ENCODE measurements around the gene RBM7.

RBM7 gene

DNA sequence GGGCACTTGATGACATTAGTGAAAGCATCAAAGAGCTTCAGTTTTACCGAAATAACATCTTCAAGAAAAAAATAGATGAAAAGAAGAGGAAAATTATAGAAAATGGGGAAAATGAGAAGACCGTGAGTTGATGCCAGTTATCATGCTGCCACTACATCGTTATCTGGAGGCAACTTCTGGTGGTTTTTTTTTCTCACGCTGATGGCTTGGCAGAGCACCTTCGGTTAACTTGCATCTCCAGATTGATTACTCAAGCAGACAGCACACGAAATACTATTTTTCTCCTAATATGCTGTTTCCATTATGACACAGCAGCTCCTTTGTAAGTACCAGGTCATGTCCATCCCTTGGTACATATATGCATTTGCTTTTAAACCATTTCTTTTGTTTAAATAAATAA lies 49.4 kb downstream of the RBM7 start:
- H3K36me3 ChIP-seq (ENCODE audit: control insufficient read depth, insufficient read depth, low read length): peaks cover 82% of the 10 kb centered on the region
- H3K27me3 ChIP-seq (ENCODE audit: control insufficient read depth, insufficient read depth, low read length): no peaks in the 10 kb centered on the region

DNA sequence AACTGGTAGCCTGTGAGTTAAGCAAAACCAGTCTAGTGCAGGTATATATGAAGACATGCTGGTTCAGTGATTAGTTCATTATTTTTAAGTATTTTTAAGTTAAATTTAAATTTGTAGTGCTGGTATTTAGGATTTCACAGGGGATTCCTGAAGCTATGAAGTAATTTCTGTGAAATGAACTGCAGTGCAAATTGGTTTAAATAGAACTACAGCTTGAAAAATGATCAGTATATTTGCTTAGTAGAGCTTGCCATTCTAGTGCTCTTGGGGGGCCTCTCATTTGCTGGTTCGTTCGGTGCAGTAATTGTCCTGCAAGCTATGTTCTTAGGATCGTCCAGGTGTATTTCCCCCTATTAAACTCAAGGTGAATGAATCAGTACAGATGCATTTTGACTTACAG lies 51.9 kb downstream of the RBM7 start:
- no peaks in the 10 kb centered on the region for H3K27me3 ChIP-seq (ENCODE audit: control insufficient read depth, insufficient read depth, low read length)
- H3K9ac ChIP-seq (ENCODE audit: low read depth, low read length): no peak overlapping the region
- no peaks in the 10 kb centered on the region for H3K9me3 ChIP-seq (ENCODE audit: control insufficient read depth, insufficient read depth, low read length)
- H3K36me3 ChIP-seq (ENCODE audit: control insufficient read depth, insufficient read depth, low read length): peaks cover 62% of the 10 kb centered on the region
- no peak overlapping the region for H3K27ac ChIP-seq (ENCODE audit: low read depth, low read length)
- H3K4me1 ChIP-seq (ENCODE audit: control insufficient read depth, insufficient read depth, low read length): peaks cover 6% of the 10 kb centered on the region
- no peak overlapping the region for H3K4me3 ChIP-seq (ENCODE audit: low read depth, low read length)

More for the DNA sequence above, 49.4 kb downstream of the RBM7 start:
- Histone ChIP-seq H3K4me3 (ENCODE audit: low read depth, low read length) (no peak overlapping the region), H3K27ac (ENCODE audit: low read depth, low read length) (no peak overlapping the region), H3K4me1 (ENCODE audit: control insufficient read depth, insufficient read depth, low read length) (no peaks in the 10 kb centered on the region), H3K9ac (ENCODE audit: low read depth, low read length) (no peak overlapping the region), H3K9me3 (ENCODE audit: control insufficient read depth, insufficient read depth, low read length) (no peaks in the 10 kb centered on the region)

Data from HUES48 (cell line).